Measurements from ENCODE around the gene MRM2.

- peak; percentile 75 for TF ChIP-seq POLR2AphosphoS5 (IDR thresholded peaks at IDR 0.05; ENCODE audit: borderline replicate concordance, low read depth, low read length)
- no peak for TF ChIP-seq EZH2 (IDR thresholded peaks at IDR 0.05)
- no peak for TF ChIP-seq FOXP2 (optimal IDR thresholded peaks at IDR 0.05; ENCODE audit: control extremely low read depth, extremely low read length, insufficient read depth)
These were observed 9.1 kb downstream of the MRM2 start, which contains the start of gene MAD1L1 for GRCh38 chr7:2232766-2233520.

Measured in SK-N-MC (cell line).